SIG-M5 treated with dmso at 0.1 percent for 504 hours (cell line): ENCODE results near the gene MB.

ENCODE experiments used
- DNase-seq: peaks from one replicate; lab custom pipeline; 2025; ENCODE audit not compliant: unreplicated experiment; lab: John Stamatoyannopoulos, UW

Gene MB

GRCh38 chr22:35577799-35578659, 39.1 kb downstream of the MB start:
- no peak for DNase-seq

GRCh38 chr22:35576671-35577070, 40.5 kb downstream of the MB start:
- DNase-seq = no peak

- DNase-seq = no peak
These were observed 41.9 kb downstream of the MB start for GRCh38 chr22:35575116-35575748.

GRCh38 chr22:35572556-35572955, 44.6 kb downstream of the MB start:
- no peak for DNase-seq

GRCh38 chr22:35570686-35571194, 46.4 kb downstream of the MB start:
- no peak for DNase-seq

GRCh38 chr22:35569916-35570315, 47.2 kb downstream of the MB start:
- no peak for DNase-seq

GRCh38 chr22:35568751-35569739, 48.1 kb downstream of the MB start:
- DNase-seq = no peak

GRCh38 chr22:35567351-35568141, 49.6 kb downstream of the MB start:
- DNase-seq = no peak

- no peak for DNase-seq
These were observed 51.9 kb downstream of the MB start for GRCh38 chr22:35564975-35565867.

GRCh38 chr22:35563211-35563610, 53.9 kb downstream of the MB start:
- no peak for DNase-seq

- DNase-seq = no peak
These were observed 55.2 kb downstream of the MB start for GRCh38 chr22:35561796-35562526.

GRCh38 chr22:35560824-35561223, 56.3 kb downstream of the MB start:
- no peak for DNase-seq

- no peak for DNase-seq
These were observed 56.8 kb downstream of the MB start for GRCh38 chr22:35560366-35560765.

GRCh38 chr22:35559354-35560005, 57.6 kb downstream of the MB start:
- no peak for DNase-seq

- no peak for DNase-seq
These were observed 58.4 kb downstream of the MB start for GRCh38 chr22:35558719-35559118.

- no peak for DNase-seq
These were observed 59.1 kb downstream of the MB start for GRCh38 chr22:35558031-35558430.
